ENCODE data around the gene PNKP. TPM values are rescaled to one million over a fixed set of nuclear protein-coding genes. Genes with fewer than 3 reads are reported as not detected.

The PNKP gene
- total RNA-seq, 2 donors from 2014 or later: 53.7 to 137 TPM

- Histone ChIP-seq H3K9me3 (no peaks in the 10 kb centered on the region), H3K27me3 (no peaks in the 10 kb centered on the region), H3K4me3 (no peak overlapping the region), H3K9ac (ENCODE audit: low read depth in 2 of 2, low read length in 2 of 2) (no peak overlapping the region), H3K27ac (no peak overlapping the region), H3K36me3 (peaks cover 9% of the 10 kb centered on the region), H3K4me1 (no peaks in the 10 kb centered on the region)
- intact Hi-C loops (cut with DNase I): no loop called here
- no peak for DNase-seq
- TF ChIP-seq, protein P1, sequence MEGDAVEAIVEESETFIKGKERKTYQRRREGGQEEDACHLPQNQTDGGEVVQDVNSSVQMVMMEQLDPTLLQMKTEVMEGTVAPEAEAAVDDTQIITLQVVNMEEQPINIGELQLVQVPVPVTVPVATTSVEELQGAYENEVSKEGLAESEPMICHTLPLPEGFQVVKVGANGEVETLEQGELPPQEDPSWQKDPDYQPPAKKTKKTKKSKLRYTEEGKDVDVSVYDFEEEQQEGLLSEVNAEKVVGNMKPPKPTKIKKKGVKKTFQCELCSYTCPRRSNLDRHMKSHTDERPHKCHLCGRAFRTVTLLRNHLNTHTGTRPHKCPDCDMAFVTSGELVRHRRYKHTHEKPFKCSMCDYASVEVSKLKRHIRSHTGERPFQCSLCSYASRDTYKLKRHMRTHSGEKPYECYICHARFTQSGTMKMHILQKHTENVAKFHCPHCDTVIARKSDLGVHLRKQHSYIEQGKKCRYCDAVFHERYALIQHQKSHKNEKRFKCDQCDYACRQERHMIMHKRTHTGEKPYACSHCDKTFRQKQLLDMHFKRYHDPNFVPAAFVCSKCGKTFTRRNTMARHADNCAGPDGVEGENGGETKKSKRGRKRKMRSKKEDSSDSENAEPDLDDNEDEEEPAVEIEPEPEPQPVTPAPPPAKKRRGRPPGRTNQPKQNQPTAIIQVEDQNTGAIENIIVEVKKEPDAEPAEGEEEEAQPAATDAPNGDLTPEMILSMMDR (IDR thresholded peaks at IDR 0.05): no peak
These were observed 30.0 kb downstream of the PNKP start for GRCh38 chr19:49837425-49837824.

DNA sequence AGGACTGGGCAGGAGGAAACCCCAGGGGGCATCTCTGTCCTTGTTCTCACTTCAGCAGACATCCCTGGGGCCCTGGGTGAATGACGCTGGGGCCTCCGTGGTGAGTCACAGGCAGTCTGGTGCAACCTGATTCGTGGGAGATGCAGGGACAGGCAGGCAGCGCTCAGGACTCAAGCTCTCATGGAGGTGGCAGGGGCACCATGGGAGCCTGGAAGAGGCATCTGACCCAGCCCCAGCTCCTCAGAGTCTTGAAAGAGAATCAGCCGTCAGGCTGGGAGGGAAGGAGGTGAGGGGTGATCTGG lies 30.4 kb downstream of the PNKP start:
- Histone ChIP-seq H3K4me1 (no peaks in the 10 kb centered on the region), H3K36me3 (peaks cover 9% of the 10 kb centered on the region), H3K9me3 (no peaks in the 10 kb centered on the region), H3K9ac (ENCODE audit: low read depth in 2 of 2, low read length in 2 of 2) (no peak overlapping the region), H3K27me3 (no peaks in the 10 kb centered on the region), H3K4me3 (no peak overlapping the region), H3K27ac (no peak overlapping the region)
- no peak for DNase-seq
- TF ChIP-seq, protein P1 (IDR thresholded peaks at IDR 0.05): no peak
- intact Hi-C loops (cut with DNase I): no loop called here

GRCh38 chr19:49836176-49837008 lies 31.0 kb downstream of the PNKP start:
- H3K9me3 ChIP-seq: no peaks in the 10 kb centered on the region
- intact Hi-C loops (cut with DNase I): no loop called here
- no peak for DNase-seq
- H3K4me3 ChIP-seq: no peak overlapping the region
- H3K4me1 ChIP-seq: no peaks in the 10 kb centered on the region
- no peak overlapping the region for H3K27ac ChIP-seq
- TF ChIP-seq, protein P1 (IDR thresholded peaks at IDR 0.05): no peak
- H3K9ac ChIP-seq (ENCODE audit: low read depth in 2 of 2, low read length in 2 of 2): no peak overlapping the region
- peaks cover 9% of the 10 kb centered on the region for H3K36me3 ChIP-seq
- no peaks in the 10 kb centered on the region for H3K27me3 ChIP-seq

- peaks cover 9% of the 10 kb centered on the region for H3K36me3 ChIP-seq
- no peak for DNase-seq
These were observed 31.8 kb downstream of the PNKP start for GRCh38 chr19:49835562-49835961.

GRCh38 chr19:49833599-49833998 lies 33.8 kb downstream of the PNKP start:
- Histone ChIP-seq H3K9me3 (no peaks in the 10 kb centered on the region), H3K27ac (no peak overlapping the region), H3K4me1 (no peaks in the 10 kb centered on the region), H3K36me3 (peaks cover 9% of the 10 kb centered on the region), H3K27me3 (no peaks in the 10 kb centered on the region), H3K4me3 (no peak overlapping the region), H3K9ac (ENCODE audit: low read depth in 2 of 2, low read length in 2 of 2) (no peak overlapping the region)
- TF ChIP-seq, protein P1 (IDR thresholded peaks at IDR 0.05): no peak
- intact Hi-C loops (cut with DNase I): no loop called here
- DNase-seq: no peak

More at GRCh38 chr19:49835562-49835961, 31.8 kb downstream of the PNKP start:
- H3K27ac ChIP-seq: no peak overlapping the region
- H3K9me3 ChIP-seq: no peaks in the 10 kb centered on the region
- H3K4me1 ChIP-seq: no peaks in the 10 kb centered on the region
- intact Hi-C loops (cut with DNase I): no loop called here
- no peak overlapping the region for H3K9ac ChIP-seq (ENCODE audit: low read depth in 2 of 2, low read length in 2 of 2)
- no peak overlapping the region for H3K4me3 ChIP-seq
- no peaks in the 10 kb centered on the region for H3K27me3 ChIP-seq
- TF ChIP-seq, protein P1 (IDR thresholded peaks at IDR 0.05): no peak
